HEK293 (cell line): Measurements from ENCODE around the gene ABL2.

ENCODE experiments used
- CTCF ChIA-PET: fragments of 350-600 bp; formaldehyde crosslinking; extraction: SDS; loops from one replicate; lab custom pipeline; 2021; ENCODE audit warnings: antibody characterized with exemption; lab: Yijun Ruan, JAX
- POLR2A ChIA-PET: fragments of 300-600 bp; formaldehyde crosslinking; extraction: SDS; loops from one replicate; lab custom pipeline; 2020; ENCODE audit warnings: antibody characterized with exemption, inconsistent platforms; lab: Yijun Ruan, JAX
- H3K27ac ChIP-seq: fragments of 200-500 bp; sonication (Bioruptor generic); 2 replicates; pipeline ENCODE4 v1.5.1; 2014; ENCODE audit warnings: low read depth, low read length, control low read depth, inconsistent platforms; ENCODE audit errors: extremely low read depth
- H3K36me3 ChIP-seq, 2 experiments: fragments of 200-500 bp in 1 of 2; sonication (Bioruptor generic) in 1 of 2; 1 replicate in 1 of 2; 2 replicates in 1 of 2; pipeline ENCODE4 v1.5.1; 2014 to 2017; ENCODE audit warnings: inconsistent platforms in 2 of 2, low read length in 2 of 2; ENCODE audit not compliant: control insufficient read depth in 2 of 2, insufficient read depth in 1 of 2
- H3K4me1 ChIP-seq: fragments of 200-500 bp; sonication (Bioruptor generic); 2 replicates; pipeline ENCODE4 v1.5.1; 2014; ENCODE audit warnings: mild to moderate bottlenecking, low read length, inconsistent platforms; ENCODE audit not compliant: control insufficient read depth, insufficient read depth
- H3K4me3 ChIP-seq: 2 replicates; pipeline ENCODE4 v1.5.1; 2011; ENCODE audit warnings: low read depth, mild to moderate bottlenecking, control low read depth, low read length, moderate library complexity
- H3K9me3 ChIP-seq: fragments of 200-500 bp; sonication (Bioruptor generic); 2 replicates; pipeline ENCODE4 v1.5.1; 2014; ENCODE audit warnings: low read depth, low read length, inconsistent platforms; ENCODE audit not compliant: control insufficient read depth, insufficient read depth
- HOXA7 ChIP-seq: sonication (generic); formaldehyde crosslinking; IDR thresholded peaks from 2 replicates; pipeline ENCODE4 v1.8.1; 2022; ENCODE audit warnings: missing genetic modification reagents, borderline replicate concordance
- RBAK ChIP-seq: fragments of 450-650 bp; formaldehyde crosslinking; IDR thresholded peaks from 2 replicates; pipeline ENCODE4 v1.5.1; 2016; ENCODE audit warnings: missing biosample characterization, missing genetic modification characterization
- SP7 ChIP-seq: fragments of 450-650 bp; formaldehyde crosslinking; IDR thresholded peaks from 2 replicates; pipeline ENCODE4 v1.5.1; 2016; ENCODE audit warnings: missing biosample characterization, missing genetic modification characterization
- ZBTB48 ChIP-seq: fragments of 450-650 bp; formaldehyde crosslinking; IDR thresholded peaks from 2 replicates; pipeline ENCODE4 v1.5.1; 2016; ENCODE audit warnings: missing biosample characterization, missing genetic modification characterization
- ZEB2 ChIP-seq: fragments of 450-650 bp; formaldehyde crosslinking; IDR thresholded peaks from 2 replicates; pipeline ENCODE4 v1.5.1; 2016; ENCODE audit warnings: missing biosample characterization, missing genetic modification characterization
- ZNF121 ChIP-seq: fragments of 450-650 bp; formaldehyde crosslinking; IDR thresholded peaks from 2 replicates; pipeline ENCODE4 v1.5.1; 2016; ENCODE audit warnings: missing biosample characterization, missing genetic modification characterization
- ZNF175 ChIP-seq: fragments of 450-650 bp; formaldehyde crosslinking; IDR thresholded peaks from 2 replicates; pipeline ENCODE4 v1.5.1; 2016; ENCODE audit warnings: missing biosample characterization, missing genetic modification characterization
- ZNF292 ChIP-seq: fragments of 450-650 bp; formaldehyde crosslinking; IDR thresholded peaks from 2 replicates; pipeline ENCODE4 v1.5.1; 2016; ENCODE audit warnings: low read depth, missing biosample characterization, missing genetic modification characterization, borderline replicate concordance
- ZNF311 ChIP-seq: fragments of 450-650 bp; formaldehyde crosslinking; IDR thresholded peaks from 2 replicates; pipeline ENCODE4 v1.5.1; 2017; ENCODE audit warnings: missing biosample characterization, missing genetic modification characterization, borderline replicate concordance
- ZNF335 ChIP-seq: fragments of 450-650 bp; formaldehyde crosslinking; conservative IDR thresholded peaks from 2 replicates; pipeline ENCODE4 v1.5.1; 2016; ENCODE audit warnings: missing biosample characterization, missing genetic modification characterization
- ZNF571 ChIP-seq: fragments of 450-650 bp; formaldehyde crosslinking; IDR thresholded peaks from 2 replicates; pipeline ENCODE4 v1.5.0; 2017; ENCODE audit warnings: missing biosample characterization, missing genetic modification characterization
- ZNF624 ChIP-seq: fragments of 450-650 bp; formaldehyde crosslinking; IDR thresholded peaks from 2 replicates; pipeline ENCODE4 v1.5.1; 2017; ENCODE audit warnings: missing biosample characterization, missing genetic modification characterization
- TF ChIP-seq, protein P1 (sequence below): fragments of 450-650 bp; formaldehyde crosslinking; IDR thresholded peaks from 2 replicates; pipeline ENCODE4 v1.5.1; 2017; ENCODE audit warnings: missing biosample characterization, missing genetic modification characterization
- TF ChIP-seq, protein P2 (sequence below): fragments of 450-650 bp; formaldehyde crosslinking; IDR thresholded peaks from 2 replicates; pipeline ENCODE4 v1.5.1; 2016; ENCODE audit warnings: missing biosample characterization, missing genetic modification characterization
- TF ChIP-seq, protein P3 (sequence below): fragments of 450-650 bp; formaldehyde crosslinking; IDR thresholded peaks from 2 replicates; pipeline ENCODE4 v1.5.1; 2016; ENCODE audit warnings: missing biosample characterization, missing genetic modification characterization
- TF ChIP-seq, protein P4 (sequence below): fragments of 450-650 bp; formaldehyde crosslinking; IDR thresholded peaks from 2 replicates; pipeline ENCODE4 v1.5.1; 2017; ENCODE audit warnings: missing biosample characterization, missing genetic modification characterization
- TF ChIP-seq, protein P5 (sequence below): fragments of 450-650 bp; formaldehyde crosslinking; IDR thresholded peaks from 2 replicates; pipeline ENCODE4; 2016; ENCODE audit warnings: missing biosample characterization, missing genetic modification characterization
- TF ChIP-seq, protein P6 (sequence below): fragments of 450-650 bp; formaldehyde crosslinking; IDR thresholded peaks from 2 replicates; pipeline ENCODE4 v1.5.1; 2017; ENCODE audit warnings: missing biosample characterization, missing genetic modification characterization
- TF ChIP-seq, protein P7 (sequence below): fragments of 450-650 bp; formaldehyde crosslinking; IDR thresholded peaks from 2 replicates; pipeline ENCODE4 v1.5.1; 2016; ENCODE audit warnings: missing biosample characterization, missing genetic modification characterization

The ABL2 gene

DNA sequence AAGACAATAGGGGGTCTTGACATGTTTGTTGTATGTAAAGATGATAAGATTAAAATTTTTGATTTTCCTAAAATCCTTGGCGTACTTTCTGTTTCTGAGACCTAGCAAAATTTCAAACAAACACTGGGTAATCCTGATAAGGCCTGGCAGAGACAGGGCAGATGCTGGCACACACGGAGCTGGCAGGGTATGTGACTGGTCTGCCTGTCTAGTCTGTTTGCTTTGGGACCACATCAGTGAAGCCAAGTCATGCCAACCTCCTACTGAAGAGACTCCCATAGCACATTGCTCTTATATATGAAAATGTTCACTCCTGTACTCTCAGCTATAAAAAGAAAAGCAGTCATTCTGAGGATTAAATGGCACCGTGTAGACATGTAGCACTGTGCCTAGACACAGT lies 133.6 kb downstream of the ABL2 start:
- CTCF ChIA-PET: no interaction called here
- H3K36me3 ChIP-seq: peaks cover 7 to 81% of the 10 kb centered on the region in 2 experiments
- no peak overlapping the region for H3K4me3 ChIP-seq
- TF ChIP-seq ZNF175 (no peak), ZNF292 (no peak), ZEB2 (tag by site-specific recombination) (no peak), ZNF121 (tag by site-specific recombination) (no peak), RBAK (no peak), ZBTB48 (no peak), SP7 (tag by site-specific recombination) (no peak), ZNF624 (no peak), ZNF311 (tag by site-specific recombination) (no peak), ZNF335 (tag by site-specific recombination) (no peak), ZNF571 (tag by site-specific recombination) (no peak), HOXA7 (CRISPR knock-in tag) (no peak)
- TF ChIP-seq, protein P1, sequence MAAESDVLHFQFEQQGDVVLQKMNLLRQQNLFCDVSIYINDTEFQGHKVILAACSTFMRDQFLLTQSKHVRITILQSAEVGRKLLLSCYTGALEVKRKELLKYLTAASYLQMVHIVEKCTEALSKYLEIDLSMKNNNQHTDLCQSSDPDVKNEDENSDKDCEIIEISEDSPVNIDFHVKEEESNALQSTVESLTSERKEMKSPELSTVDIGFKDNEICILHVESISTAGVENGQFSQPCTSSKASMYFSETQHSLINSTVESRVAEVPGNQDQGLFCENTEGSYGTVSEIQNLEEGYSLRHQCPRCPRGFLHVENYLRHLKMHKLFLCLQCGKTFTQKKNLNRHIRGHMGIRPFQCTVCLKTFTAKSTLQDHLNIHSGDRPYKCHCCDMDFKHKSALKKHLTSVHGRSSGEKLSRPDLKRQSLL (tag by site-specific recombination): no peak
- TF ChIP-seq, protein P2, sequence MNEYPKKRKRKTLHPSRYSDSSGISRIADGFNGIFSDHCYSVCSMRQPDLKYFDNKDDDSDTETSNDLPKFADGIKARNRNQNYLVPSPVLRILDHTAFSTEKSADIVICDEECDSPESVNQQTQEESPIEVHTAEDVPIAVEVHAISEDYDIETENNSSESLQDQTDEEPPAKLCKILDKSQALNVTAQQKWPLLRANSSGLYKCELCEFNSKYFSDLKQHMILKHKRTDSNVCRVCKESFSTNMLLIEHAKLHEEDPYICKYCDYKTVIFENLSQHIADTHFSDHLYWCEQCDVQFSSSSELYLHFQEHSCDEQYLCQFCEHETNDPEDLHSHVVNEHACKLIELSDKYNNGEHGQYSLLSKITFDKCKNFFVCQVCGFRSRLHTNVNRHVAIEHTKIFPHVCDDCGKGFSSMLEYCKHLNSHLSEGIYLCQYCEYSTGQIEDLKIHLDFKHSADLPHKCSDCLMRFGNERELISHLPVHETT (tag by site-specific recombination): no peak
- TF ChIP-seq, protein P3, sequence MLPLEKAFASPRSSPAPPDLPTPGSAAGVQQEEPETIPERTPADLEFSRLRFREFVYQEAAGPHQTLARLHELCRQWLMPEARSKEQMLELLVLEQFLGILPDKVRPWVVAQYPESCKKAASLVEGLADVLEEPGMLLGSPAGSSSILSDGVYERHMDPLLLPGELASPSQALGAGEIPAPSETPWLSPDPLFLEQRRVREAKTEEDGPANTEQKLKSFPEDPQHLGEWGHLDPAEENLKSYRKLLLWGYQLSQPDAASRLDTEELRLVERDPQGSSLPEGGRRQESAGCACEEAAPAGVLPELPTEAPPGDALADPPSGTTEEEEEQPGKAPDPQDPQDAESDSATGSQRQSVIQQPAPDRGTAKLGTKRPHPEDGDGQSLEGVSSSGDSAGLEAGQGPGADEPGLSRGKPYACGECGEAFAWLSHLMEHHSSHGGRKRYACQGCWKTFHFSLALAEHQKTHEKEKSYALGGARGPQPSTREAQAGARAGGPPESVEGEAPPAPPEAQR (tag by site-specific recombination): no peak
- TF ChIP-seq, protein P4, sequence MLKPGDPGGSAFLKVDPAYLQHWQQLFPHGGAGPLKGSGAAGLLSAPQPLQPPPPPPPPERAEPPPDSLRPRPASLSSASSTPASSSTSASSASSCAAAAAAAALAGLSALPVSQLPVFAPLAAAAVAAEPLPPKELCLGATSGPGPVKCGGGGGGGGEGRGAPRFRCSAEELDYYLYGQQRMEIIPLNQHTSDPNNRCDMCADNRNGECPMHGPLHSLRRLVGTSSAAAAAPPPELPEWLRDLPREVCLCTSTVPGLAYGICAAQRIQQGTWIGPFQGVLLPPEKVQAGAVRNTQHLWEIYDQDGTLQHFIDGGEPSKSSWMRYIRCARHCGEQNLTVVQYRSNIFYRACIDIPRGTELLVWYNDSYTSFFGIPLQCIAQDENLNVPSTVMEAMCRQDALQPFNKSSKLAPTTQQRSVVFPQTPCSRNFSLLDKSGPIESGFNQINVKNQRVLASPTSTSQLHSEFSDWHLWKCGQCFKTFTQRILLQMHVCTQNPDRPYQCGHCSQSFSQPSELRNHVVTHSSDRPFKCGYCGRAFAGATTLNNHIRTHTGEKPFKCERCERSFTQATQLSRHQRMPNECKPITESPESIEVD (tag by site-specific recombination): no peak
- TF ChIP-seq, protein P5, sequence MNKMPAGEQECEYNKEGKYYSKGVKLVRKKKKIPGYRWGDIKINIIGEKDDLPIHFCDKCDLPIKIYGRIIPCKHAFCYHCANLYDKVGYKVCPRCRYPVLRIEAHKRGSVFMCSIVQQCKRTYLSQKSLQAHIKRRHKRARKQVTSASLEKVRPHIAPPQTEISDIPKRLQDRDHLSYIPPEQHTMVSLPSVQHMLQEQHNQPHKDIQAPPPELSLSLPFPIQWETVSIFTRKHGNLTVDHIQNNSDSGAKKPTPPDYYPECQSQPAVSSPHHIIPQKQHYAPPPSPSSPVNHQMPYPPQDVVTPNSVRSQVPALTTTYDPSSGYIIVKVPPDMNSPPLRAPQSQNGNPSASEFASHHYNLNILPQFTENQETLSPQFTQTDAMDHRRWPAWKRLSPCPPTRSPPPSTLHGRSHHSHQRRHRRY (tag by site-specific recombination): no peak
- TF ChIP-seq, protein P6, sequence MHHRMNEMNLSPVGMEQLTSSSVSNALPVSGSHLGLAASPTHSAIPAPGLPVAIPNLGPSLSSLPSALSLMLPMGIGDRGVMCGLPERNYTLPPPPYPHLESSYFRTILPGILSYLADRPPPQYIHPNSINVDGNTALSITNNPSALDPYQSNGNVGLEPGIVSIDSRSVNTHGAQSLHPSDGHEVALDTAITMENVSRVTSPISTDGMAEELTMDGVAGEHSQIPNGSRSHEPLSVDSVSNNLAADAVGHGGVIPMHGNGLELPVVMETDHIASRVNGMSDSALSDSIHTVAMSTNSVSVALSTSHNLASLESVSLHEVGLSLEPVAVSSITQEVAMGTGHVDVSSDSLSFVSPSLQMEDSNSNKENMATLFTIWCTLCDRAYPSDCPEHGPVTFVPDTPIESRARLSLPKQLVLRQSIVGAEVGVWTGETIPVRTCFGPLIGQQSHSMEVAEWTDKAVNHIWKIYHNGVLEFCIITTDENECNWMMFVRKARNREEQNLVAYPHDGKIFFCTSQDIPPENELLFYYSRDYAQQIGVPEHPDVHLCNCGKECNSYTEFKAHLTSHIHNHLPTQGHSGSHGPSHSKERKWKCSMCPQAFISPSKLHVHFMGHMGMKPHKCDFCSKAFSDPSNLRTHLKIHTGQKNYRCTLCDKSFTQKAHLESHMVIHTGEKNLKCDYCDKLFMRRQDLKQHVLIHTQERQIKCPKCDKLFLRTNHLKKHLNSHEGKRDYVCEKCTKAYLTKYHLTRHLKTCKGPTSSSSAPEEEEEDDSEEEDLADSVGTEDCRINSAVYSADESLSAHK (tag by site-specific recombination): no peak
- TF ChIP-seq, protein P7, sequence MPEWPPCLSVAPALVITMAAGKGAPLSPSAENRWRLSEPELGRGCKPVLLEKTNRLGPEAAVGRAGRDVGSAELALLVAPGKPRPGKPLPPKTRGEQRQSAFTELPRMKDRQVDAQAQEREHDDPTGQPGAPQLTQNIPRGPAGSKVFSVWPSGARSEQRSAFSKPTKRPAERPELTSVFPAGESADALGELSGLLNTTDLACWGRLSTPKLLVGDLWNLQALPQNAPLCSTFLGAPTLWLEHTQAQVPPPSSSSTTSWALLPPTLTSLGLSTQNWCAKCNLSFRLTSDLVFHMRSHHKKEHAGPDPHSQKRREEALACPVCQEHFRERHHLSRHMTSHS (tag by site-specific recombination): no peak
- H3K27ac ChIP-seq: no peak overlapping the region
- H3K4me1 ChIP-seq: no peaks in the 10 kb centered on the region
- POLR2A ChIA-PET: no interaction called here
- H3K9me3 ChIP-seq: no peaks in the 10 kb centered on the region
